Breast epithelium (tissue), 3 donors: ENCODE measurements around the gene SSC5D.

Experiments used
- CTCF ChIP-seq, 3 donors: fragments of 450-650 bp; IDR thresholded peaks; one replicate each; pipeline ENCODE4 v1.5.1; 2016 to 2017; ENCODE audit warnings: antibody characterized with exemption in 3 of 3, mild to moderate bottlenecking in 3 of 3, moderate library complexity in 3 of 3
- POLR2A ChIP-seq: fragments of 450-650 bp; IDR thresholded peaks from one replicate; pipeline ENCODE4 v1.6.1; 2016; ENCODE audit warnings: antibody characterized with exemption, mild to moderate bottlenecking, moderate library complexity
- POLR2AphosphoS5 ChIP-seq, 3 donors: sonication (generic); formaldehyde crosslinking; IDR thresholded peaks; one replicate each; pipeline ENCODE4 v1.6.1; 2017; ENCODE audit warnings: antibody characterized with exemption in 3 of 3

GRCh38 chr19:55526216-55527196 lies 38.3 kb downstream of the SSC5D start:
- TF ChIP-seq CTCF (IDR thresholded peaks at IDR 0.05) (no peak), POLR2A (no peak), POLR2AphosphoS5 (IDR thresholded peaks at IDR 0.05) (no peak)
